ES-I3 (cell line): ENCODE data around the gene WNT9B.
"Not testable (repeated sequence)": the region's sequence is repeated elsewhere in the genome, so short reads cannot be mapped to it uniquely, and the experiment has no call there.

ENCODE experiments used
- H3K36me3 ChIP-seq: 2 replicates; pipeline ENCODE4 v1.6.1; 2013; ENCODE audit warnings: mild to moderate bottlenecking, low read length, control low read depth, moderate library complexity; ENCODE audit not compliant: insufficient read depth
- H3K4me1 ChIP-seq: 2 replicates; pipeline ENCODE4 v1.6.1; 2013; ENCODE audit warnings: mild to moderate bottlenecking, control low read depth, low read length; ENCODE audit not compliant: insufficient read depth
- H3K9ac ChIP-seq: 2 replicates; pipeline ENCODE4 v1.6.1; 2013; ENCODE audit warnings: low read depth, mild to moderate bottlenecking, low read length, moderate library complexity
- H3K9me3 ChIP-seq: 2 replicates; pipeline ENCODE4 v1.6.1; 2013; ENCODE audit warnings: mild to moderate bottlenecking, low read length, moderate library complexity; ENCODE audit not compliant: control insufficient read depth, insufficient read depth

Gene WNT9B

DNA sequence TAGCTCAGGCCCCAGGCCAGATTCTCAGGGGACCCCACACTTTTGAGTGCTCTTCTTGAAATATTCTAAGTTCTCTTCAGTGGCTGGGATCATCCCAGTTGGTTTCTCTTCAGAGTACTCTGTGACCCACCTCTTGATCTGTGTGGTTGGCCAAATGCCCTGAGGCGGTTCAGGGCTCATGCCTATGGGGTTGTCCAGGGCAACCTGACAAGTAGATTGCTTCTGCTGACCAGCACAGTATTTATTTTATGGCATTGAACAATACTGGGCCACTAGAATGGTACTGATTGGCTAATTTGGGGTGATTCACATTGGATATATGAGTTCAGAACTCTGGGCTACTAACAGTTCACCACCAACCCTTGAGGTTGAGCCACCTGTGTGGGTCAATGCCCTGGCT lies 64.2 kb downstream of the WNT9B start:
- Histone ChIP-seq H3K9me3 (no peaks in the 10 kb centered on the region), H3K9ac (no peak overlapping the region), H3K4me1 (no peaks in the 10 kb centered on the region), H3K36me3 (no peaks in the 10 kb centered on the region)

DNA sequence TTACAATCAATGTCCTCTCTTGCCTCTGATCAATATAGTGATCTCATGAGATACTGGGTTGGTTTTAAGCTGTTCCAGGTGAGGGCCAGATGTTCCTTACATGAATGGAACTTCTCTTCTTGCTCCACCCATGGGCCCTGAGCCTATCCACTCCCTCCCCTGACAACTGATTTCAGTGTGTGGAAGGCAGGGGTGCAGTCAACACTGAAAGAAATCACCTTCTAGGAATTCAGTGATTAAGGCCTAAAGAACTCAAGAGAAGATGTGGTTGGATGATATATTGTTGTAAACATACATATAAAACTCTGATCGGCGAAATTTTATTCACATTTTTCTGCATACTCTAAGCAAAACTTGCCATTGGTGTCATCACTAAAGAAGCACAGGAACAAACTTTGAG lies 64.8 kb downstream of the WNT9B start:
- Histone ChIP-seq H3K9ac (no peak overlapping the region), H3K4me1 (no peaks in the 10 kb centered on the region), H3K9me3 (no peaks in the 10 kb centered on the region), H3K36me3 (no peaks in the 10 kb centered on the region)

GRCh38 chr17:46916623-46917022 lies 65.2 kb downstream of the WNT9B start:
- H3K4me1 ChIP-seq, result no peaks in the 10 kb centered on the region

GRCh38 chr17:46917041-46917440 lies 65.7 kb downstream of the WNT9B start:
- H3K9ac ChIP-seq, result no peak overlapping the region
- no peaks in the 10 kb centered on the region for H3K4me1 ChIP-seq
- no peaks in the 10 kb centered on the region for H3K36me3 ChIP-seq
- no peaks in the 10 kb centered on the region for H3K9me3 ChIP-seq

More at GRCh38 chr17:46916623-46917022, 65.2 kb downstream of the WNT9B start:
- H3K9me3 ChIP-seq, result no peaks in the 10 kb centered on the region
- H3K36me3 ChIP-seq, result no peaks in the 10 kb centered on the region
- H3K9ac ChIP-seq, result no peak overlapping the region

DNA sequence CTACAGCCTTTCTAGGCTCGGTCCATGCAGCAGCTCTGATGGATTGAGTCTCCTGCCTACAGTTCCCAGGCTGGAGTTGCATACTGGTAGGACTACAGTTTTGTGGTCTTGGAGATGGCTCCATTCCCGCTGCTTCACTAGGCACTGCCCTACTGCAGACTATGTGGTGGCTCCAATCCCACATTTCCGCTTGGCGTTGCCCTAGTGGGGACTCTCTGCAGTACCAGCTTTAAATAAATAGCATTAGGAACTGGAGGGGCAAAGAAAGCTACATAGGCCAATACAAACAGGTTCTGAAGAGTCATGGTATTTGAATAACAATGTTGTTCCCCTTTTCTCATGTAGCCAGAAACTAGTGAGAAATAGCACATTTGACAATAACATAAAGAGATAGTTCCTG lies 66.1 kb downstream of the WNT9B start:
- H3K4me1 ChIP-seq, result no peaks in the 10 kb centered on the region
- H3K36me3 ChIP-seq, result no peaks in the 10 kb centered on the region
- no peak overlapping the region for H3K9ac ChIP-seq
- no peaks in the 10 kb centered on the region for H3K9me3 ChIP-seq

DNA sequence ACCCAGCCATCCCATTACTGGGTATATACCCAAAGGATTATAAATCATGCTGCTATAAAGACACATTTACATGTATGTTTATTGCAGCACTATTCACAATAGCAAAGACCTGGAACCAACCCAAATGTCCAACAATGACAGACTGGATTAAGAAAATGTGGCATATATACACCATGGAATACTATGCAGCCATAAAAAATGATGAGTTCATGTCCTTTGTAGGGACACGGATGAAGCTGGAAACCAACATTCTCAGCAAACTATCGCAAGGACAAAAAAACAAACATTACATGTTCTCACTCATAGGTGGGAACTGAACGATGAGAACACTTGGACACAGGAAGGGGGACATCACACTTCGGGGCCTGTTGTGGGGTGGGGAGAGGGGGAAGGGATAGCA lies 70.6 kb downstream of the WNT9B start:
- H3K9ac ChIP-seq, H3K4me1 ChIP-seq, H3K36me3 ChIP-seq, H3K9me3 ChIP-seq: not testable (repeated sequence)

GRCh38 chr17:46922487-46922803 lies 71.1 kb downstream of the WNT9B start:
- Histone ChIP-seq H3K9me3 (no peaks in the 10 kb centered on the region), H3K9ac (peak overlapping the region; percentile 96), H3K4me1 (peaks cover 7% of the 10 kb centered on the region; the same call in 1 of the 2 replicates), H3K36me3 (no peaks in the 10 kb centered on the region)

- H3K9me3 ChIP-seq, result no peaks in the 10 kb centered on the region
- no peaks in the 10 kb centered on the region for H3K36me3 ChIP-seq
- H3K4me1 ChIP-seq, result peaks cover 7% of the 10 kb centered on the region; the same call in 1 of the 2 replicates
- H3K9ac ChIP-seq, result peak within 1 kb of the TSS; percentile 96
Observed at GRCh38 chr17:46922804-46923635, 71.6 kb downstream of the WNT9B start, which contains the start of gene GOSR2. TSS of gene GOSR2 (plus strand) at chr17:46923160. CDS start at chr17:46923193, 33 bp downstream.

DNA sequence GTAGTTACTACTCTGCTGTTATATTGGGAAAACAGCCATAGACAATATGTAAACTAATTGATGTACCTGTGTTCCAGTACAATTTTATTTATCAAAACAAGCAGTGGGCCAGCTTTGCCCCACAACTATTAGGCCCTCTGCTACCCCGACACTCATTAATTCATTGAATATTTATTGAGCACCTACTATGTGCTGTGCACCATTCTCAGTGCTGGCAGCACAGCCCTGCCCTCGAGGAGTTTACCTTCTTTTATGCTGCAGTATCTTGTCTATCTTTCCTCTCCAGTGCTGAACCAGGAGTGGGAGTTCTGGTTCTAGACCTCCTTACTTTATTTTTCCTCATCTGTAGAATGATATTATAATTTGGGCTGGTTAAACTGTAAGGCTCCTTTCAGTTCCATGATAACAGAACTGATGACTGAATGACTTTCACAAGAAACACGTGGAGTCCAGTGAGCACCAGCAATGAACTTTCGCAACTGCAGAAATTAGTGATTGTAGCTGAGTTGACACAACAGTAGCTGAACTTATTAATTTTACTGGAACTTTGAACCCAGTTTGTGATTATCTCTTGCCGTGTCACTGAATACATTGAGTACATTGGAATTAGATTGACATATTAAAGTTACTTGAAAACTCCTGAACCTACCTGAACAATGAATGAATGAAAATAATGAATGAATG lies 73.9 kb downstream of the WNT9B start:
- no peaks in the 10 kb centered on the region for H3K9me3 ChIP-seq
- H3K4me1 ChIP-seq, result peaks cover 7% of the 10 kb centered on the region; the same call in 1 of the 2 replicates
- H3K36me3 ChIP-seq, result peaks cover 4% of the 10 kb centered on the region; the same call in 1 of the 2 replicates
- no peak overlapping the region for H3K9ac ChIP-seq

DNA sequence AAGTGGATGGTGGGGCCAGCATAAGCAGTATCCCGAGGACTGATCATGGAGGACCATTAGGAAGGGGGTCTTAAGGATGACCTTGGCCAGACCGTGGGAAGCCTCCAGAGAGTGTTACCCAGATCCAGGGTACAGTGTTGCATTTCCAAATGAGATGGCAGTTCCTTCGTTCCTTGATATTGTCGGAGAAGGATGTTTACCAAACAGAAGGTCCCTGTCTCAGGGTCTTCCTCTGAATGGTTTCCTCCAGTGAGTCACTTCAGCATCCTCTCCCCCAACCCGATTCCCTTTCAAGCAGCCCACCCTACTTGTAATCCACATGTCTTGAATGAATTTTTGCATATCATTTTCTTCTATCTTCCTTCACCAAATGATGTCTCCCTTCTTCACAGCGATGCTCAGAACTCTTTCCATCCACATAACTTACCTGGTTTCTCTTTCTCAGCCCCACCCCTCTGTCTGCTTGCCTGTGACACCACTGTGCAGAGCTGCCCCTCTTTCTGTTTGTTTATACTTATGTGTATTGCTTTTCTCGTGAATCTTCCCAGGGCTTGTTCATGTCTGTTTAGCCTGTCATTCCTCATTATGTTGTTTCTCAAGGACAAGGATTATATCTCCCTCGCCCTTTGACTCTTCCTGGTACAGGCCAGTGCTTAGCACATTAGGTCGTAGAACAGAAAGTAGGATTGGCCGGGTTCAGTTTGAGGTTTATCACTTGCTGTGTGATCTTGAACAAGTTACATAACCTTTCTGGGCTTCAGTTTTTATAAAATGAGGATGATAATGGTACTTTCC lies 77.3 kb downstream of the WNT9B start:
- Histone ChIP-seq H3K9ac (no peak overlapping the region), H3K9me3 (no peaks in the 10 kb centered on the region), H3K36me3 (peaks cover 32% of the 10 kb centered on the region), H3K4me1 (peaks cover 7% of the 10 kb centered on the region; the same call in 1 of the 2 replicates)

- Histone ChIP-seq H3K4me1 (peaks cover 1% of the 10 kb centered on the region; the same call in 1 of the 2 replicates), H3K9me3 (no peaks in the 10 kb centered on the region), H3K36me3 (peaks cover 36% of the 10 kb centered on the region), H3K9ac (no peak overlapping the region)
Observed at GRCh38 chr17:46929413-46929812, 78.0 kb downstream of the WNT9B start.

- Histone ChIP-seq H3K36me3 (peaks cover 40% of the 10 kb centered on the region), H3K9ac (no peak overlapping the region), H3K9me3 (no peaks in the 10 kb centered on the region), H3K4me1 (no peaks in the 10 kb centered on the region)
Observed at GRCh38 chr17:46930051-46930450, 78.7 kb downstream of the WNT9B start.

GRCh38 chr17:46931596-46931995 lies 80.2 kb downstream of the WNT9B start:
- Histone ChIP-seq H3K4me1 (no peaks in the 10 kb centered on the region), H3K9me3 (no peaks in the 10 kb centered on the region), H3K36me3 (peaks cover 55% of the 10 kb centered on the region), H3K9ac (no peak overlapping the region)

DNA sequence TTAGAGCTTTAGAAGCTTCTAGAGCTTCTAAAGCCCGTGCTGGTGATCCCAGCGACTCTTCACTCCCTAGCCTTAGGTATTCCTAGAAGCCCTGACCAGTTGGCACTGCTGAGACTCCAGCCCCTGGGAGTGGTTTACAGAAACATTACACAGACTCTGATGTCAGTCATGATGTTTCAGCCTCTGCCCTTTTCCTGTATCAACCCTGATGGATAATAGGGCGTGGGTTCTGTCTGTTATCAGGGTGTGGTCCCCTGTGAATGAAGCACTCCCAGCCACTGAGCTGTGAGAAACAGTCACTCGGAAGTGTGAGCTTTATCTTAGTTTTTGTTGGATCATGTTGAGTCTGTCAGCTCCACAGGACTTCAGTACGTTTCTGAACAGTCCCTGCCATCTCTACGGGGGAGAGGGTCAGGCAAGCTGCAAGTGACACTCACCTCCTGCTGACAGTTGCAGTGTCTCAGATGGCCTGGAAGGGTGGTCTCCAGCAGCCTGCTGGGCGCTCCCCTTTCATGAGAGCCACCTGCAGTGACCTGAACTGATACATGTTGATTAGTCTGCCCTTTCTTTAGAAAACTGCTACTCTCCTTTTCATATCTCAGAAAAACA lies 84.4 kb downstream of the WNT9B start:
- Histone ChIP-seq H3K9me3 (no peaks in the 10 kb centered on the region), H3K36me3 (peaks cover 60% of the 10 kb centered on the region), H3K9ac (no peak overlapping the region), H3K4me1 (no peaks in the 10 kb centered on the region)
